Inferior parietal cortex (tissue), 1 donor: ENCODE data around the gene MME.

Experiments used
- DNase-seq: peaks from one replicate; pipeline ENCODE4 v3.0.0-alpha.2; 2016; ENCODE audit errors: extremely low spot score

The MME gene

DNA sequence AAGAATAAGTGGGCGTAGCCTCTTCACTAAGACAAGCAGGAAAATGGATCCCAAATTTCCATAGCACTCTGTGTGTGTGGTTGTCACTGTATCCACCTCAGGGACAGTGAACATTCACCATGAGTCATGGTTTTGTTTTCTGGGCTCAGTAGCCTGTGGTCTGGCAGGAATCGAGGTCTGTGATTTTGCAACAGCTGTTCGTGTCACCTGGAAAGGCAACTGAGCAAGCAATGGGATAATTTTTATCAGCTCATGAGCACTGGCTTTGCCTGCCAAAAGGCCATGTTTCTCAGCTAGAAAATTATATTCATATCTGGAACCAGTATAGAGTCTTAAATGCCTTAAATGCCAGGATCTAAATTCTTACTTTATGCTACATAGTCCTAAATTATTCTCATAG, 152.5 kb downstream of the MME start:
- peak; percentile 11 for DNase-seq

DNA sequence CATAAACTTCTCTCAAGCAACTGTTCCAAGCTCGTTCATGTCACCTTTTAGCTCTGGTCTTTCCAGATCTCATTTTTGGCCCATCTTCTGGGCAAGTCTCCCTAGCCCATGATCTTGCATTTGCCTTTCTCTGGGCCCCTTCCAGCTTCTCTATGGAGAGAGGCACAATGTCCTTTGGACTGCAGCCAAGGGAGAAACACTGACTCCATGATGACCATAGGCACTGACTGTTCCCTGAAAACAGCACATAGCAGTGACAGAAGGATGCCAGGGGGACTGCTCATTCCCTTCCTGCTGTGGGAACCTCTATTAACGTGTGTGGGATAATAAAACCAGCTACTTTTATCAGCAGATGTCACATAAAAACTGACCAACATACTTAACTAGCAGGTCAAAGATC, 153.1 kb downstream of the MME start:
- DNase-seq = peak; percentile 44
